IPS-18a (cell line): Measurements from ENCODE around the gene CYP3A7.
"Not testable (repeated sequence)": the region's sequence is repeated elsewhere in the genome, so short reads cannot be mapped to it uniquely, and the experiment has no call there.

ENCODE experiments used
- H3K27ac ChIP-seq: one replicate; pipeline ENCODE4 v1.5.1; 2013; ENCODE audit warnings: low read length
- H3K27me3 ChIP-seq: one replicate; pipeline ENCODE4 v1.6.1; 2013; ENCODE audit warnings: mild to moderate bottlenecking, low read length; ENCODE audit not compliant: control insufficient read depth, insufficient read depth
- H3K36me3 ChIP-seq: one replicate; pipeline ENCODE4 v1.6.1; 2013; ENCODE audit warnings: low read depth, low read length; ENCODE audit not compliant: control insufficient read depth
- H3K4me1 ChIP-seq: one replicate; pipeline ENCODE4 v1.6.1; 2013; ENCODE audit warnings: low read depth, low read length; ENCODE audit not compliant: control insufficient read depth
- H3K4me3 ChIP-seq: one replicate; pipeline ENCODE4 v1.5.1; 2013; ENCODE audit warnings: low read length
- H3K9ac ChIP-seq: one replicate; pipeline ENCODE4 v1.6.1; 2013; ENCODE audit warnings: mild to moderate bottlenecking, low read length, moderate library complexity
- H3K9me3 ChIP-seq: one replicate; pipeline ENCODE4 v1.6.1; 2013; ENCODE audit warnings: low read depth, low read length; ENCODE audit not compliant: control insufficient read depth

The CYP3A7 gene

DNA sequence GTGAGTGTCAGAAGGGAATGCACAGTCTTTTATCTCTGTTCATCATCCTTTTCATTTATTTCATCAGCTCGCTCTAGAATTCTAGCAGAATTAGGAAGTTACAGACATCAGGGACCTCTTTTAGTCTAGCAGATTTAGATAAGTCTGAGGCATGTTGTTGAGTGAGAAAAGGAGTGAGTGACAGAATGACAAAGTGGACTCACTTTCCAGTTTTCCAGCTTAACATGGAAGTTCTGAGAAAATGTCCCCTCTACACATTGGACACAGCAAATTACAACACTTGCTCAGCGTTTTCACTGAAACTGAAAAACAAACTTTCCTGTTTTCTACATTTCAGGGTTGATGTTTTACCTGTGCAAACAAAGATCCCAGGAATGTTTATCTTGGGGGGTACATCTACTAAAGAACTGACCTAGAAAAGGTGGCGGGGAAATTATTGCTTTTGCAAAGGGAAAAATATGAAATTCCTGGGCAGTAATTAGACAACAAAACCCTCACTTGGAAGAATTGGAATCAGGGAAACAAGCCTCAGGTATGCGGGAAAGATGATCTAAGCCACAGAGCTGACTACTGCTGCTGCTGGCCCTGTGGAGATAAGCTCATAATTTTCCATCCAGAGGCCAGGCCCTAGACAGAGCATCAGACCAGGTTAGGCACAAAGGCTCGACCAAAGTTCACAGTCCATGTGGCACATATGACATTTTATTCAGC is 40.6 kb downstream of the CYP3A7 start:
- H3K9me3 ChIP-seq = no peaks in the 10 kb centered on the region
- H3K36me3 ChIP-seq = no peaks in the 10 kb centered on the region
- H3K27me3 ChIP-seq = no peaks in the 10 kb centered on the region
- no peak overlapping the region for H3K4me3 ChIP-seq
- no peak overlapping the region for H3K27ac ChIP-seq
- H3K4me1 ChIP-seq = peaks cover 13% of the 10 kb centered on the region
- no peak overlapping the region for H3K9ac ChIP-seq

DNA sequence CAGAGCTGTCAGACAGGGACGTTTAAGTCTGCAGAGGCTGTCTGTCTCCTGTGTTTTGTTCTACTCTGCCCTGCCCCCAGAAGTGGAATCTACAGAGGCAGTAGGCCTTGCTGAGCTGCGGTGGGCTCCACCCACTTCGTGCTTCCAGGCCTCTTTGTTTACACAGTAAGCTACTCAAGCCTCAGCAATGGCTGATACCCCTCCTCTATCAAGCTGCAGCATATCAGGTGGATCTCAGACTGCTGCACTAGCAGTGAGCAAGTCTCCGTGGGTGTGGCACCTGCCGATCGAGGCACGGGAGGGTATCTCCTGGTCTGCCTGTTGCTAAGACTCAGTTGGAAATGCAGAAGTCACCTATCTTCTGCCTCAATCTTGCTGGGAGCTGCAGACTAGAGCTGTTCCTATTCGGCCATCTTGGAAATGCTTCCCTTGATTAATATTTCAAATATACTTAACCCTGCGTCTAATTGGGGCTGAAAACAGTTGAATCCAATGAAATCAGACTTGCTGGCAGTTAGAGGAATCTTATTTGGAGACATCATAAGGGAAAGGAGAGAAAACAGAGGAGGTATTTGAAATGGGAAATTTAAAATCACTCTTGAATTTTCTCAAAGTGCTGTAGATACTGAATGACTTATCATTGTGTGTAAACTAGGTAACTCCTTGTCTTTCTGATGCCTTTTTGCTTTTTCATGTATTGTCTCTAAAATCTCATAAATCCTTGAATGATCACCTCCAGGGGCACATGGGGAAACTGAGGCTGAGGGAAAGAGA is 41.4 kb downstream of the CYP3A7 start:
- H3K9ac ChIP-seq = peak overlapping the region; percentile 10

DNA sequence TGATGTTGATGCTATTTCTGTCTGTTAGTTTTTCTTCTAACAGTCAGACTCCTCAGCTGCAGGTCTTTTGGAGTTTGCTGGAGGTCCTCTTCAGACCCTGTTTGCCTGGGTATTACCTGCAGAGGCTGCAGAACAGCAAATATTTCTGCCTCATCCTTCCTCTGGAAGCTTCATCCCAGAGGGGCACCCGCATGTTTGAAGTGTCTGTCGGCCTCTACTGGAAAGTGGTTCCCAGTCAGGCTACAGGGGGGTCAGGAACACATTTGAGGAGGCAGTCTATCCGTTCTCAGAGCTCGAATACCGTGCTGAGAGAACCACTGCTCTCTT is 41.9 kb downstream of the CYP3A7 start:
- Histone ChIP-seq H3K36me3 (no peaks in the 10 kb centered on the region), H3K9ac (peak overlapping the region; percentile 10), H3K27ac (peak overlapping the region; percentile 54), H3K9me3 (no peaks in the 10 kb centered on the region), H3K4me3 (no peak overlapping the region), H3K4me1 (peaks cover 13% of the 10 kb centered on the region), H3K27me3 (no peaks in the 10 kb centered on the region)

More for the DNA sequence above, 41.4 kb downstream of the CYP3A7 start:
- Histone ChIP-seq H3K4me1 (peaks cover 13% of the 10 kb centered on the region), H3K27me3 (no peaks in the 10 kb centered on the region), H3K4me3 (peak overlapping the region; percentile 17), H3K36me3 (no peaks in the 10 kb centered on the region), H3K27ac (peak overlapping the region; percentile 54), H3K9me3 (no peaks in the 10 kb centered on the region)

DNA sequence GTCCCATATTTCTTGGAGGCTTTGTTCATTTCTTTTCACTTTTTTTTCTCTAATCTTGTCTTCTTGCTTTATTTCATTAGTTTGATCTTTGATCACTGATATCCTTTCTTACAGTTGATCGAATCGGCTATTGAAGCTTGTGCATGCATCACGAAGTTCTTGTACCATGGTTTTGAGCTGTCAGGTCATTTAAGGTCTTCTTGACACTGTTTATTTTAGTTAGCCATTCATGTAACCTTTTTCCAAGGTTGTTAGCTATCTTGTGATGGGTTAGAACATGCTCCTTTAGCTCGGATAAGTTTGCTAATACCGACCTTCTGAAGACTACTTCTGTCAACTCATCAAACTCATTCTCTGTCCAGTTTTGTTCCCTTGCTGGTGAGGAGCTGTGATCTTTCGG is 42.4 kb downstream of the CYP3A7 start:
- H3K9ac ChIP-seq, H3K27ac ChIP-seq, H3K36me3 ChIP-seq, H3K27me3 ChIP-seq, H3K9me3 ChIP-seq, H3K4me3 ChIP-seq: not testable (repeated sequence)
- peaks cover 13% of the 10 kb centered on the region for H3K4me1 ChIP-seq

- not testable (repeated sequence) for H3K27me3 ChIP-seq, H3K9me3 ChIP-seq, H3K36me3 ChIP-seq, H3K9ac ChIP-seq, H3K27ac ChIP-seq, H3K4me3 ChIP-seq
- H3K4me1 ChIP-seq = peaks cover 13% of the 10 kb centered on the region
These were observed 43.3 kb downstream of the CYP3A7 start for GRCh38 chr7:99691658-99692057.

DNA sequence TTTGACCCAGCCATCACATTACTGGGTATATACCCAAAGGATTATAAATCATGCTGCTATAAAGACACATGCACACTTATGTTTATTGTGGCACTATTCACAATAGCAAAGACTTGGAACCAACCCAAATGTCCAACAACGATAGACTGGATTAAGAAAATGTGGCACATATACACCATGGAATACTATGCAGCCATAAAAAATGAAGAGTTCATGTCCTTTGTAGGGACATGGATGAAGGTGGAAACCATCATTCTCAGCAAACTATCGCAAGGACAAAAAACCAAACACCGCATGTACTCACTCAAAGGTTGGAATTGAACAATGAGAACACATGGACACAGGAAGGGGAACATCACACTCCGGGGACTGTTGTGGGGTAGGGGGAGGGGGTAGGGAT is 44.1 kb downstream of the CYP3A7 start:
- H3K36me3 ChIP-seq, H3K9me3 ChIP-seq, H3K27me3 ChIP-seq, H3K9ac ChIP-seq, H3K4me3 ChIP-seq, H3K27ac ChIP-seq: not testable (repeated sequence)
- peaks cover 13% of the 10 kb centered on the region for H3K4me1 ChIP-seq

DNA sequence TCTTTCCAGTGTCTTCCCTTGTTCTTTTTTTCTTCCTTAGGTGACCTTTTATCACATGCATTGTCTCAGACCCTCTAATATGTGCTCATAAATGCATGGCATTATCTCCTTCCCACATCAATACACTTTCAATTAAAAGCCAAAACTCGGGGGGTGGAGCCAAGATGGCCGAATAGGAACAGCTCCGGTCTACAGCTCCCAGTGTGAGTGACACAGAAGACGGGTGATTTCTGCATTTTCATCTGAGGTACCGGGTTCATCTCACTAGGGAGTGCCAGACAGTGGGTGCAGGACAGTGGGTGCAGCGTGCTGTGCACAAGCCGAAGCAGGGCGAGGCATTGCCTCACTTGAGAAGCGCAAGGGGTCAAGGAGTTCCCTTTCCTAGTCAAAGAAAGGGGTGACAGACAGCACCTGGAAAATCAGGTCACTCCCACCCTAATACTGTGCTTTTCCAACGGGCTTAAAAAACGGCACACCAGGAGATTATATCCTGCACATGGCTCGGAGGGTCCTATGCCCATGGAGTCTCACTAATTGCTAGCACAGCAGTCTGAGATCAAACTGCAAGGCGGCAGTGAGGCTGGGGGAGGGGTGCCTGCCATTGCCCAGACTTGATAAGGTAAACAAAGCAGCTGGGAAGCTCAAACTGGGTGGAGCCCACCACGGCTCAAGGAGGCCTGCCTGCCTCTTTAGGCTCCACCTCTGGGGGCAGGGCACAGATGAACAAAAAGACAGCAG is 49.0 kb downstream of the CYP3A7 start:
- not testable (repeated sequence) for H3K27ac ChIP-seq, H3K9me3 ChIP-seq, H3K4me1 ChIP-seq, H3K27me3 ChIP-seq, H3K9ac ChIP-seq, H3K4me3 ChIP-seq, H3K36me3 ChIP-seq

DNA sequence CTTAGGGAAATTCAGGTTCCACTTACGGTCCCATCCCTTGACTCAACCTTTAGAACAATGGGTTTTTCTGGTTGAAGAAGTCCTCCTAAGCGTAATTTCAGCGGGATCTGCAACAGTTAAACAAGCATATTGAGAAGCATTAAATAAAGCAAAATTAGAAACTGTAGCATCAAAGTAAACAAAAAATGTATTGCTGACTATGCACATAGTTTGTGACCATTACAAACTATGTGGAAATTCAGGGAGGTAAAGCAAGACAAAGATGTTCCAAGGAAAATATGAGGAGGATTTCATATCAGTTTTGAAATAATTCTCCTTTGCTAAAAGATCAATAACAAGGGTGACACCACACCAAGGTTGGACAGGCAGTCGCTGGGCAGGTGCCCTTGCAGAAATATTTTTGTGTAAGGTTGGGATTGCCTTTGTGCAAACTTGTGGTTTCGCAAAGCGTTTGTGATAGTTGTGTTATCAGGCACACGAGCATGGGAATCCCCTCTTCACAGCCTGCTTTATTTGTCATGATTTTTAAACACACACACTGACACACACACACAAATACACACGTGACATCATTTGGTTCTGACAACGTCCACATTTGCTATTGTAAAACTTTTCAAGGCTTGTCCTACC is 49.8 kb downstream of the CYP3A7 start:
- Histone ChIP-seq H3K4me3 (no peak overlapping the region), H3K9ac (no peak overlapping the region), H3K27ac (no peak overlapping the region), H3K4me1 (no peaks in the 10 kb centered on the region), H3K27me3 (no peaks in the 10 kb centered on the region), H3K36me3 (no peaks in the 10 kb centered on the region), H3K9me3 (no peaks in the 10 kb centered on the region)

GRCh38 chr7:99679400-99680191 is 55.4 kb downstream of the CYP3A7 start, which contains the start of gene CYP3A5:
CYP3A5 (minus strand) TSS chr7:99679996; CDS start chr7:99679896, 100 bp downstream.
- H3K36me3 ChIP-seq = no peaks in the 10 kb centered on the region
- no peak within 1 kb of the TSS for H3K4me3 ChIP-seq
- H3K9me3 ChIP-seq = no peaks in the 10 kb centered on the region
- H3K9ac ChIP-seq = no peak within 1 kb of the TSS
- H3K27me3 ChIP-seq = no peaks in the 10 kb centered on the region
- no peaks in the 10 kb centered on the region for H3K4me1 ChIP-seq
- H3K27ac ChIP-seq = no peak within 1 kb of the TSS

- Histone ChIP-seq H3K4me1 (no peaks in the 10 kb centered on the region), H3K4me3 (no peak overlapping the region), H3K9ac (no peak overlapping the region), H3K9me3 (no peaks in the 10 kb centered on the region), H3K36me3 (no peaks in the 10 kb centered on the region), H3K27ac (no peak overlapping the region), H3K27me3 (no peaks in the 10 kb centered on the region)
These were observed 56.0 kb downstream of the CYP3A7 start for GRCh38 chr7:99679032-99679399.

GRCh38 chr7:99677648-99678045 is 57.3 kb downstream of the CYP3A7 start:
- Histone ChIP-seq H3K36me3 (no peaks in the 10 kb centered on the region), H3K4me3 (no peak overlapping the region), H3K27ac (no peak overlapping the region), H3K27me3 (no peaks in the 10 kb centered on the region), H3K9ac (no peak overlapping the region), H3K9me3 (no peaks in the 10 kb centered on the region), H3K4me1 (no peaks in the 10 kb centered on the region)
